ENCODE data around the gene SLC1A1. TPM values are rescaled to one million over a fixed set of nuclear protein-coding genes. Genes with fewer than 3 reads are reported as not detected.

Gene SLC1A1
- total and polyA plus RNA-seq, 4 donors, result 5.1 to 13.8 (median 5.4) TPM

DNA sequence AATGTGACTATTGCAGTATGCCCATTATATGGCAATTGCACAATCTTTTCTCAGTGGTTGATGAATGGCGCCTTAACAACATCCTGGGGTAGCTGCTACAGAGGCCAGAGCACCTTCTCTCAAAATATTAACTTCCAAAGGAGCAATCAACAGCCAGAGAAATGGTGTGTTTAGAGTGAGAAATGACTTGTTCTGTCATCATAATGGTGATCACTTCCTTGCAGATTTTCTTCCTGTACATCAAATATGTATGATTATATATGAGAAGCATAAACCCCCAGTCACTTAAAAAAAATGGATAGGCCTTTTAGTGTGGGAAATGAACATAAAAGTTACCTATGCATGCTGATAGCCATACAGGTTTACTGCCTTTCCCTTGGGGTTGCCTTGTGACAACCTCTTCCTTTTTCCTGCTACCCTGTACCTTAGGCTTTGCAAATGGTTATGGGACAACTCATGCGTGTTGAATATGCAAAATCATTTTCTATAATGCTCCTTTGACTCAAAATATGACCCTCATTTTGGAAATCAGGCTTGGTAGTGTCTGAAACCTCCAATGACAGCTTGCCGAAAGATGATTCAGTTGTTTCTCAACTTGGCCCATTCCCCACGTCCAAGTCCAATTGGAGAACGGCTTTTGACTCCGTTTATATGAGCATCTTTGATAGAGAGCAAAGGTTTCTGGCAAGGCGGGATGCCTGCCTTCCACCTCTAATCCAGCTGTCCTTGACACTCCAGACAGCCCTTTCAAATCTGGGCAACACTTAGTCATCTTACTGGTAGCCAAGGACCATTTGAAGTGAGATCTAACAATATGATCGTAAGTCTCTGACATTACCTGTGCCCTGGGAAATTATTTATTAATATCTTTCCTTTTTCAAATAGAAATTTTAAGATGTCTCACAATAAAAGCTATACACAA is 69.3 kb downstream of the SLC1A1 start:
- no peak overlapping the region for H3K27ac ChIP-seq (ENCODE audit: low read depth in 1 of 2, low read length in 1 of 2)
- peaks cover 0 to 3% (median 0%) of the 10 kb centered on the region in 4 donors for H3K9me3 ChIP-seq (ENCODE audit: control insufficient read depth in 4 of 4, insufficient read depth in 3 of 4, low read length in 3 of 4)
- no peak overlapping the region for H3K4me3 ChIP-seq
- 83 to 87% methylated on average over 8 of the region's 8 CpGs for WGBS, 2 donors
- H3K27me3 ChIP-seq (ENCODE audit: control insufficient read depth in 3 of 3, insufficient read depth in 3 of 3, low read length in 2 of 3), result no peaks in the 10 kb centered on the region
- TF ChIP-seq, protein P1, sequence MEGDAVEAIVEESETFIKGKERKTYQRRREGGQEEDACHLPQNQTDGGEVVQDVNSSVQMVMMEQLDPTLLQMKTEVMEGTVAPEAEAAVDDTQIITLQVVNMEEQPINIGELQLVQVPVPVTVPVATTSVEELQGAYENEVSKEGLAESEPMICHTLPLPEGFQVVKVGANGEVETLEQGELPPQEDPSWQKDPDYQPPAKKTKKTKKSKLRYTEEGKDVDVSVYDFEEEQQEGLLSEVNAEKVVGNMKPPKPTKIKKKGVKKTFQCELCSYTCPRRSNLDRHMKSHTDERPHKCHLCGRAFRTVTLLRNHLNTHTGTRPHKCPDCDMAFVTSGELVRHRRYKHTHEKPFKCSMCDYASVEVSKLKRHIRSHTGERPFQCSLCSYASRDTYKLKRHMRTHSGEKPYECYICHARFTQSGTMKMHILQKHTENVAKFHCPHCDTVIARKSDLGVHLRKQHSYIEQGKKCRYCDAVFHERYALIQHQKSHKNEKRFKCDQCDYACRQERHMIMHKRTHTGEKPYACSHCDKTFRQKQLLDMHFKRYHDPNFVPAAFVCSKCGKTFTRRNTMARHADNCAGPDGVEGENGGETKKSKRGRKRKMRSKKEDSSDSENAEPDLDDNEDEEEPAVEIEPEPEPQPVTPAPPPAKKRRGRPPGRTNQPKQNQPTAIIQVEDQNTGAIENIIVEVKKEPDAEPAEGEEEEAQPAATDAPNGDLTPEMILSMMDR (IDR thresholded peaks at IDR 0.05; ENCODE audit: control extremely low read depth, extremely low read depth), result no peak
- DNase-seq (no peak), ATAC-seq (ENCODE audit: insufficient read depth, low FRiP score) (no peak)
- H3K9ac ChIP-seq (ENCODE audit: insufficient read depth in 1 of 2, low read length in 2 of 2), result no peak overlapping the region
- H3K4me1 ChIP-seq (ENCODE audit: control insufficient read depth in 5 of 5, insufficient read depth in 5 of 5, low read length in 5 of 5), result peaks cover 0 to 3% (median 0%) of the 10 kb centered on the region in 5 donors
- peaks cover 0 to 5% (median 0%) of the 10 kb centered on the region in 4 donors for H3K36me3 ChIP-seq (ENCODE audit: control insufficient read depth in 4 of 4, insufficient read depth in 4 of 4, low read length in 4 of 4)

DNA sequence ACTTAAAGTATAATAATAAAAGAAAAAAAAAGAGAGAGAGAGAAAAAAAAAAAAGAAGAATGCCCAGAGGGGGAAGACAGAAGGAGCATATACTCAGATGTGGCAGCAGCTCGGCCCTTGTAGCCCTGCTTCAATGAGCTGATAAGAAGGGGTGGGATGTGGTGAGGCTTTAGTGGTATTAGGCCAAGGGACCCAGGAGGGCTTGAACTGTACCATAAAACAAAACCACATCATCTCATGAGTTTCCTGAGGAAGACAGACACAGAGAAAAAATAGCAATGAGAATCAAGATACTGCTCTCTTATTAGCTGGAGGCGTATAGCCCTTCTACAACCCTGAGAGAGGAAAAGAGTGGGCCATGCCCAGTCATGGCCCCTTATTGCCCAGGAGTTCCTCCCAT is 72.8 kb downstream of the SLC1A1 start:
- no peaks in the 10 kb centered on the region for H3K27me3 ChIP-seq (ENCODE audit: control insufficient read depth in 3 of 3, insufficient read depth in 3 of 3, low read length in 2 of 3)
- peaks cover 0 to 1% (median 0%) of the 10 kb centered on the region in 5 donors for H3K4me1 ChIP-seq (ENCODE audit: control insufficient read depth in 5 of 5, insufficient read depth in 5 of 5, low read length in 5 of 5)
- no peak overlapping the region for H3K4me3 ChIP-seq
- ATAC-seq (ENCODE audit: insufficient read depth, low FRiP score) (no peak), DNase-seq (no peak)
- H3K36me3 ChIP-seq (ENCODE audit: control insufficient read depth in 4 of 4, insufficient read depth in 4 of 4, low read length in 4 of 4), result peaks cover 0 to 9% (median 0%) of the 10 kb centered on the region in 4 donors
- TF ChIP-seq, protein P1 (IDR thresholded peaks at IDR 0.05; ENCODE audit: control extremely low read depth, extremely low read depth), result no peak
- no peak overlapping the region for H3K27ac ChIP-seq (ENCODE audit: low read depth in 1 of 2, low read length in 1 of 2)
- no peak overlapping the region for H3K9ac ChIP-seq (ENCODE audit: insufficient read depth in 1 of 2, low read length in 2 of 2)
- peaks cover 0 to 3% (median 0%) of the 10 kb centered on the region in 4 donors for H3K9me3 ChIP-seq (ENCODE audit: control insufficient read depth in 4 of 4, insufficient read depth in 3 of 4, low read length in 3 of 4)
- 62 to 69% methylated on average over 2 of the region's 2 CpGs for WGBS, 2 donors

DNA sequence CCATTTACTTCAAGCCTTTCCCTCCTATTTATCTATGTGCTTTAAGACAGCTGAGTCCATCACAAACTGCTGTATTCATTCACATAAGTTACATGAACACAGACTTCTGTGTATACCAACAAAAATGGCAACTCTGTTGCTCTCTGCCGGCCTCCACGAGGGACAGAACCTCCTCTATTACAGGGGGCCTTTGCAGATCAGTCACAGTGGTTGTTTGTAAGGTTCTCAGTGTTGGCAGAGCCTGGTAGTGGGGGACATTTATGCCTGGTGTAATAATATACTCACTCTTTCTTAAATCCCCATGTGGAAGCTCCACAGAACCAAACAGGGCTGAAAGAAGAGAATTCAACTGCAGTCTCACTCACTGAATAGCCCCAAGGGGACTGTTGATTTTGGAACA is 76.5 kb downstream of the SLC1A1 start:
- DNase-seq, result no peak
- TF ChIP-seq, protein P1 (IDR thresholded peaks at IDR 0.05; ENCODE audit: control extremely low read depth, extremely low read depth), result no peak
- 87 to 92% methylated on average over 2 of the region's 2 CpGs for WGBS, 2 donors
- Histone ChIP-seq H3K9ac (ENCODE audit: insufficient read depth in 1 of 2, low read length in 2 of 2) (no peak overlapping the region), H3K4me3 (no peak overlapping the region), H3K4me1 (ENCODE audit: control insufficient read depth in 5 of 5, insufficient read depth in 5 of 5, low read length in 5 of 5) (no peaks in the 10 kb centered on the region), H3K27ac (ENCODE audit: low read depth in 1 of 2, low read length in 1 of 2) (no peak overlapping the region), H3K27me3 (ENCODE audit: control insufficient read depth in 3 of 3, insufficient read depth in 3 of 3, low read length in 2 of 3) (no peaks in the 10 kb centered on the region), H3K36me3 (ENCODE audit: control insufficient read depth in 4 of 4, insufficient read depth in 4 of 4, low read length in 4 of 4) (peaks cover 0 to 10% (median 0%) of the 10 kb centered on the region in 4 donors), H3K9me3 (ENCODE audit: control insufficient read depth in 4 of 4, insufficient read depth in 3 of 4, low read length in 3 of 4) (peaks cover 0 to 3% (median 0%) of the 10 kb centered on the region in 4 donors)
- ATAC-seq (ENCODE audit: insufficient read depth, low FRiP score), result no peak
